ENCODE results near the gene MANF. TPM values are rescaled to one million over a fixed set of nuclear protein-coding genes. Genes with fewer than 3 reads are reported as not detected.

The MANF gene
- total RNA-seq, 1 experiment from 2014 or later: 27.2 TPM

- Histone ChIP-seq H3K9me3 (ENCODE audit: low read length) (no peaks in the 10 kb centered on the region), H3K36me3 (ENCODE audit: insufficient read depth, low read length) (no peaks in the 10 kb centered on the region), H3K4me3 (ENCODE audit: low read length) (no peak overlapping the region), H3K4me2 (ENCODE audit: low read depth, low read length, poor library complexity, severe bottlenecking) (no peak overlapping the region), H3K9ac (ENCODE audit: low read length) (no peak overlapping the region), H3K79me2 (ENCODE audit: low read length) (no peaks in the 10 kb centered on the region), H3K27me3 (ENCODE audit: low read length) (no peaks in the 10 kb centered on the region), H3K9me2 (replicated peaks; ENCODE audit: insufficient read depth, low read length) (no peaks in the 10 kb centered on the region), H3K4me1 (ENCODE audit: low read length) (no peaks in the 10 kb centered on the region), H2AFZ (ENCODE audit: low read length) (no peak overlapping the region), H3K27ac (ENCODE audit: low read length) (no peak overlapping the region), H4K20me1 (ENCODE audit: insufficient read depth, low read depth, low read length) (no peaks in the 10 kb centered on the region)
- DNase-seq: no peak
Measured at GRCh38 chr3:51375571-51375970, 9.5 kb upstream of the MANF start.

- Histone ChIP-seq H3K9me2 (replicated peaks; ENCODE audit: insufficient read depth, low read length) (no peaks in the 10 kb centered on the region), H3K9me3 (ENCODE audit: low read length) (no peaks in the 10 kb centered on the region), H3K27me3 (ENCODE audit: low read length) (no peaks in the 10 kb centered on the region), H3K4me2 (ENCODE audit: low read depth, low read length, poor library complexity, severe bottlenecking) (no peak overlapping the region), H2AFZ (ENCODE audit: low read length) (no peak overlapping the region), H3K4me1 (ENCODE audit: low read length) (peaks cover under 1% of the 10 kb centered on the region; the same call in 1 of the 2 replicates), H3K27ac (ENCODE audit: low read length) (no peak overlapping the region), H3K9ac (ENCODE audit: low read length) (no peak overlapping the region), H3K79me2 (ENCODE audit: low read length) (no peaks in the 10 kb centered on the region), H3K36me3 (ENCODE audit: insufficient read depth, low read length) (no peaks in the 10 kb centered on the region), H3K4me3 (ENCODE audit: low read length) (no peak overlapping the region), H4K20me1 (ENCODE audit: insufficient read depth, low read depth, low read length) (no peaks in the 10 kb centered on the region)
- no peak for DNase-seq
Measured at GRCh38 chr3:51378065-51378464, 7.0 kb upstream of the MANF start.

DNA sequence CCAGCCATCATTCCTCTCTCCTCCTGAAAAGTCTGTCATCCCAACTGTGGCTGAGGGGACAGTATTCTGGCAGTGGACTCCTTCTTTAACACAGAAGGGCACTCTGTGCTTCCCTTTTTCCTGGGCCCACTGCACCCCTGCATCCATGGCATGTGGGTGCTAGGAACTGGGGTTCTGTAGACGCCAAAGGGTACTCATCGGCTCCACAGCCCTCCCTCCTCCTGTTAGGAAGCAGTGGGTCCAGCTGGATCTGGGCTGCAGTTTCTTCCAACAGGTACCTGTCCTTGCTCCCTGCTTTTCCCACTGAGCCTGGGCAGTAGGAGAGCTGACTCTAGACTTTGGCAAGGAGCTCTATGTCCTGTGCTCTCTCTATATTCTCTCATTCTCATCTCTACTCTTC is 6.4 kb upstream of the MANF start:
- Histone ChIP-seq H3K4me1 (ENCODE audit: low read length) (peaks cover 7% of the 10 kb centered on the region), H3K27me3 (ENCODE audit: low read length) (no peaks in the 10 kb centered on the region), H3K79me2 (ENCODE audit: low read length) (peaks cover 4% of the 10 kb centered on the region; the same call in 1 of the 2 replicates), H3K4me2 (ENCODE audit: low read depth, low read length, poor library complexity, severe bottlenecking) (no peak overlapping the region), H3K4me3 (ENCODE audit: low read length) (no peak overlapping the region), H4K20me1 (ENCODE audit: insufficient read depth, low read depth, low read length) (no peaks in the 10 kb centered on the region), H3K36me3 (ENCODE audit: insufficient read depth, low read length) (no peaks in the 10 kb centered on the region), H2AFZ (ENCODE audit: low read length) (no peak overlapping the region), H3K27ac (ENCODE audit: low read length) (no peak overlapping the region), H3K9ac (ENCODE audit: low read length) (no peak overlapping the region), H3K9me2 (replicated peaks; ENCODE audit: insufficient read depth, low read length) (no peaks in the 10 kb centered on the region), H3K9me3 (ENCODE audit: low read length) (no peaks in the 10 kb centered on the region)
- no peak for DNase-seq

DNA sequence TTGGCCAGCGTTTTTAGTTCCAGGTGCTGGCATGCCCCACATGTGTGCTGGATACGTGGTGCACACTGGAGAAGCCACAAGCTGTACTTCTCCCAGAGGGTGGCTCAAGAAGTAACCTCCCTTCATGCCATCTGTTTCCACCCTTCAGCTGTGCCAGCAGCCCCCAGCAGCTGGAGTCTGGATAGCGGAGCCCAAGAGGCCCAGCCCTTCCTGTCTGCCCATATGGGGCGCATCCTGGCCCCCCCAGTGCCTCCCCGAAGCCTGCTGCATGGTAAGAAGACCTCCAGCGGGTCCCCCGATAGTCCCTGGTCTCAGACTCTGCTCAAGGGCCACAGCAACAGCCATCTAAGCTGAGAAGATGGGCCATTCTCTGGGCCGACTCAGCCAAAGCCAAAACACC is 5.8 kb upstream of the MANF start:
- Histone ChIP-seq H3K4me1 (ENCODE audit: low read length) (peaks cover 10% of the 10 kb centered on the region), H2AFZ (ENCODE audit: low read length) (no peak overlapping the region), H3K9ac (ENCODE audit: low read length) (no peak overlapping the region), H3K9me3 (ENCODE audit: low read length) (no peaks in the 10 kb centered on the region), H3K4me2 (ENCODE audit: low read depth, low read length, poor library complexity, severe bottlenecking) (no peak overlapping the region), H3K4me3 (ENCODE audit: low read length) (no peak overlapping the region), H3K9me2 (replicated peaks; ENCODE audit: insufficient read depth, low read length) (no peaks in the 10 kb centered on the region), H4K20me1 (ENCODE audit: insufficient read depth, low read depth, low read length) (no peaks in the 10 kb centered on the region), H3K27me3 (ENCODE audit: low read length) (no peaks in the 10 kb centered on the region), H3K36me3 (ENCODE audit: insufficient read depth, low read length) (no peaks in the 10 kb centered on the region), H3K27ac (ENCODE audit: low read length) (no peak overlapping the region), H3K79me2 (ENCODE audit: low read length) (peaks cover 10% of the 10 kb centered on the region; the same call in 1 of the 2 replicates)
- no peak for DNase-seq

DNA sequence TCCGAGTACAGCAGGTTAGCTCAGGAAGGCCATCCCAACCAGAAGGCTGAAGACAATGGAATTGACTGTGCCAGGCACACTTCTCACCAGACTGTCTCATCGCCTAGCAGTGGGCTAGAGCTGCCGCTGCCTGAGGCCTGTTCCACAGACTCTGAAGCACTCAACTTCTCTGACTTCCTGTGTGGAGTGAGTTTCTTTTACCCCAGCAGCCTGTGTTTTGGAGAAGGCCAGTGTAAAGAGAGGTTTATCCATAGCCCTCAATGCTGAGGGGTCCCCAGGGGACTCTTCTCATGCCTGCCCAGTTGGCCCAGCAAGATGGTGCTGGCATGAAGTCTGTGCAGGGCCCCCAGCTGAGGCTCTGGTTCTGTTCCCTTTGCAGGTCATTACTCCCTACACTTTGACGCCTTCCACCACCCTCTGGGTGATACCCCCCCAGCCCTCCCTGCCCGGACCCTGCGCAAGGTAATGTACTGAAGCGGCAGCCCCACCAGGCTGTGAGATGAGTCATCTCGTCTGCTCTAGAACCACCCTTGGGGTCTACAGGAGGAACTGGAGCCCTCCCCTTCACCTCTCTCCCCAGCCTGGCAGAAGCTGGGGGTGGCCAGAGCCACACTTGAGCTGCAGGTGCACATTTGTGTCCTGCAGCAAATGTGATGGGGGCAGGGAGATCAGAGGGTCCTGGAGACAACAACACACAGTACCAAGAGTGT is 5.2 kb upstream of the MANF start:
- Histone ChIP-seq H3K27me3 (ENCODE audit: low read length) (no peaks in the 10 kb centered on the region), H3K4me3 (ENCODE audit: low read length) (no peak overlapping the region), H2AFZ (ENCODE audit: low read length) (no peak overlapping the region)

DNA sequence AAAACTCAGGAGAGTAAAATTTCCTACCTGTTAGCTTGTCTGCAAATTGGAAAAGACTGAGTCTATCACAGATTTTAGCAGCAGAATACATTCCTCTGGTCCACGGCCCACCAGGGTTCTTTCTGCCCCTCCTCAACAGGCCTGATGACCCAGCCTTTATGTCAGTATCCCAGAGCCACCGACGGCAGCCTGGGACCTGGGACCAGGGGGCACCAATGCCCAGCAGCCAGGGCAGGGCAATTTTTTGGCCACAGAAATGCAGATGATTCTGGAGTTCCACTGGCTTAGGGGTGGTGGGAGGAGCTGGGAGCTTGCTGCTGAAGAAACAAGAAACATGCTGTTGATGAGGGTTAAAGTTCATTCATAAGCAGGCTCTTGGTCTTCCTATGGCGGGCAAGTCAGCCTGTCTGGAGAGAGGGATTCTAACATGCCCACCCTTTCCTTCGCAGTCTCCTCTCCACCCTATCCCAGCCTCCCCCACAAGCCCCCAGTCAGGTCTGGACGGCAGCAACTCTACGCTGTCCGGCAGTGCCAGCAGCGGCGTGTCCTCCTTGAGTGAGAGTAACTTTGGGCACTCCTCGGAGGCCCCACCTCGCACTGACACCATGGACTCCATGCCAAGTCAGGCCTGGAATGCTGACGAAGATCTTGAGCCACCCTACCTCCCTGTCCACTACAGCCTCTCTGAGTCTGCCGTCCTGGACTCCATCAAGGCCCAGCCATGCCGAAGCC is 4.3 kb upstream of the MANF start:
- Histone ChIP-seq H3K79me2 (ENCODE audit: low read length) (peaks cover 19% of the 10 kb centered on the region), H3K4me1 (ENCODE audit: low read length) (peaks cover 10% of the 10 kb centered on the region), H3K9ac (ENCODE audit: low read length) (no peak overlapping the region), H4K20me1 (ENCODE audit: insufficient read depth, low read depth, low read length) (no peaks in the 10 kb centered on the region), H3K36me3 (ENCODE audit: insufficient read depth, low read length) (no peaks in the 10 kb centered on the region), H3K27me3 (ENCODE audit: low read length) (no peaks in the 10 kb centered on the region), H3K9me3 (ENCODE audit: low read length) (no peaks in the 10 kb centered on the region), H2AFZ (ENCODE audit: low read length) (no peak overlapping the region), H3K9me2 (replicated peaks; ENCODE audit: insufficient read depth, low read length) (no peaks in the 10 kb centered on the region), H3K4me2 (ENCODE audit: low read depth, low read length, poor library complexity, severe bottlenecking) (no peak overlapping the region), H3K4me3 (ENCODE audit: low read length) (no peak overlapping the region), H3K27ac (ENCODE audit: low read length) (no peak overlapping the region)
- no peak for DNase-seq

More for the DNA sequence above, 5.2 kb upstream of the MANF start:
- H4K20me1 ChIP-seq (ENCODE audit: insufficient read depth, low read depth, low read length): no peaks in the 10 kb centered on the region
- H3K9me2 ChIP-seq (replicated peaks; ENCODE audit: insufficient read depth, low read length): no peaks in the 10 kb centered on the region
- DNase-seq: no peak
- H3K4me1 ChIP-seq (ENCODE audit: low read length): peaks cover 10% of the 10 kb centered on the region
- H3K4me2 ChIP-seq (ENCODE audit: low read depth, low read length, poor library complexity, severe bottlenecking): no peak overlapping the region
- H3K27ac ChIP-seq (ENCODE audit: low read length): no peak overlapping the region
- no peaks in the 10 kb centered on the region for H3K9me3 ChIP-seq (ENCODE audit: low read length)
- peaks cover 14% of the 10 kb centered on the region; the same call in 1 of the 2 replicates for H3K79me2 ChIP-seq (ENCODE audit: low read length)
- H3K9ac ChIP-seq (ENCODE audit: low read length): no peak overlapping the region
- H3K36me3 ChIP-seq (ENCODE audit: insufficient read depth, low read length): no peaks in the 10 kb centered on the region

GRCh38 chr3:51381333-51381705 is 3.8 kb upstream of the MANF start:
- Histone ChIP-seq H3K9ac (ENCODE audit: low read length) (no peak overlapping the region), H3K27me3 (ENCODE audit: low read length) (no peaks in the 10 kb centered on the region), H3K36me3 (ENCODE audit: insufficient read depth, low read length) (no peaks in the 10 kb centered on the region), H3K79me2 (ENCODE audit: low read length) (peaks cover 25% of the 10 kb centered on the region), H3K4me1 (ENCODE audit: low read length) (peaks cover 14% of the 10 kb centered on the region), H3K9me2 (replicated peaks; ENCODE audit: insufficient read depth, low read length) (no peaks in the 10 kb centered on the region), H3K9me3 (ENCODE audit: low read length) (no peaks in the 10 kb centered on the region), H3K4me3 (ENCODE audit: low read length) (no peak overlapping the region), H3K4me2 (ENCODE audit: low read depth, low read length, poor library complexity, severe bottlenecking) (no peak overlapping the region), H2AFZ (ENCODE audit: low read length) (no peak overlapping the region), H4K20me1 (ENCODE audit: insufficient read depth, low read depth, low read length) (no peaks in the 10 kb centered on the region), H3K27ac (ENCODE audit: low read length) (no peak overlapping the region)
- no peak for DNase-seq

DNA sequence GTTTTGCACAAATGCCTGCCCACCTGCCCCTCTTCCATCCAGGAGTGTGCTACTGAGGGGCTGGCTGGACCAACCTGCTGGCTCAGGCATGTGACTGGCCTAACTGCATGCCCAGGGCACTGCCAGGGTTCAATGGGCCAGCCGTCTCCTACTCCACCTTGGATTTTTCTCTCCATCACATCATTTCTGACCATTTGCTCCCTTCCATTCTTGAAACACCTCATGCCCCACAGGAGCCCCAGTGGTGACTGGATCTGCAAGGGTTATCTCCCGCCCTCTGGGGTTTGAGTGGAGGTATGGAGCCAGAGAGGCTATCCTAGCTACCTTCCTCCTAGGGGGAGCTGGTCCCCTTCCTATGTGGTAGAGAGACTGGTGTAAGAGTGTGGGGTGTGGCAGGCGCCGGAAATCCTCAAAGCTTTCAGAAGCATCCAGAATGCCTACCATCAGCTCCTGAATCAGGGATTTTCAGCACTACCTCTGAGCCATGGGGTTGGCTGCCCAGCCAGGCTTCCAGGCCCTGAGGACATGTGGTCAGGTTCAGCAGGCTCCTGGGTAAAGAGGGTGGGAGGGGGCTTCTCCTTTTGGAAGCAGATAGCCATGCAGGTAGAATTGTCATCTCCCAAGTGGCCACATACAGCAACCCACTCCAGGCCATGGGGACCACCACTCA is 2.9 kb upstream of the MANF start:
- Histone ChIP-seq H3K4me1 (ENCODE audit: low read length) (peaks cover 22% of the 10 kb centered on the region), H2AFZ (ENCODE audit: low read length) (no peak overlapping the region), H3K79me2 (ENCODE audit: low read length) (peaks cover 31% of the 10 kb centered on the region), H3K27ac (ENCODE audit: low read length) (no peak overlapping the region), H3K36me3 (ENCODE audit: insufficient read depth, low read length) (no peaks in the 10 kb centered on the region), H3K27me3 (ENCODE audit: low read length) (no peaks in the 10 kb centered on the region), H4K20me1 (ENCODE audit: insufficient read depth, low read depth, low read length) (no peaks in the 10 kb centered on the region), H3K4me3 (ENCODE audit: low read length) (no peak overlapping the region), H3K9ac (ENCODE audit: low read length) (no peak overlapping the region), H3K9me3 (ENCODE audit: low read length) (no peaks in the 10 kb centered on the region), H3K4me2 (ENCODE audit: low read depth, low read length, poor library complexity, severe bottlenecking) (no peak overlapping the region), H3K9me2 (replicated peaks; ENCODE audit: insufficient read depth, low read length) (no peaks in the 10 kb centered on the region)
- no peak for DNase-seq

Data from Karpas-422 (cell line).